ENCODE results near the gene HIGD1B. TPM values are rescaled to one million over a fixed set of nuclear protein-coding genes. Genes with fewer than 3 reads are reported as not detected.
A peak's percentile ranks its signal among the peaks of the same experiment; 100 is the strongest.

The HIGD1B gene
- total and polyA plus RNA-seq, 2 of the 13 experiments (the other 11 are each of a cell fraction or from before 2014, with no cell fraction given), result not detected

- TF ChIP-seq ZBTB39 (CRISPR knock-in tag; IDR thresholded peaks at IDR 0.05), result 0 out of 2 replicates have a peak, but pooled peaks have one; percentile 23
- no peak for TF ChIP-seq ZNF781 (CRISPR knock-in tag; IDR thresholded peaks at IDR 0.05; ENCODE audit: borderline replicate concordance, not compliant biosample characterization)
- no peak for TF ChIP-seq ZNF318 (CRISPR knock-in tag; IDR thresholded peaks at IDR 0.05)
- TF ChIP-seq ATF7 (IDR thresholded peaks at IDR 0.05), result no peak
- no peak for TF ChIP-seq ATF7 (CRISPR knock-in tag; IDR thresholded peaks at IDR 0.05)
- no peak for TF ChIP-seq AGO2 (optimal IDR thresholded peaks at IDR 0.05; ENCODE audit: low read depth, low read length)
- TF ChIP-seq RBFOX2 (IDR thresholded peaks at IDR 0.05; ENCODE audit: low read depth, low read length), result no peak
- TF ChIP-seq KMT2B (CRISPR knock-in tag; IDR thresholded peaks at IDR 0.05), result no peak
- TF ChIP-seq AKAP8 (CRISPR knock-in tag; IDR thresholded peaks at IDR 0.05), result no peak
- TF ChIP-seq RFXANK (CRISPR knock-in tag; IDR thresholded peaks at IDR 0.05), result no peak
- no peak for TF ChIP-seq ZNF513 (CRISPR knock-in tag; conservative IDR thresholded peaks at IDR 0.05)
- TF ChIP-seq ZFP36L2 (CRISPR knock-in tag; IDR thresholded peaks at IDR 0.05), result no peak
- no peak for TF ChIP-seq ZXDC (CRISPR knock-in tag; IDR thresholded peaks at IDR 0.05)
- TF ChIP-seq MIXL1 (CRISPR knock-in tag; IDR thresholded peaks at IDR 0.05), result peak; percentile 36; the same call in 1 of the 2 replicates
- TF ChIP-seq MED13 (CRISPR knock-in tag; IDR thresholded peaks at IDR 0.05), result no peak
Observed at GRCh38 chr17:44863061-44863918, 15.6 kb downstream of the HIGD1B start (continued).

Measured in HepG2 (cell line).